Astrocyte of the cerebellum (primary cell): ENCODE results near the gene SELENOT.

Experiments used
- DNase-seq: peaks from one replicate; pipeline ENCODE4 v3.0.0-alpha.2; 2011; ENCODE audit warnings: low read depth
- H3K4me3 ChIP-seq: 2 replicates; pipeline ENCODE4 v1.5.1; 2011; ENCODE audit warnings: mild to moderate bottlenecking, low read depth, low read length, moderate library complexity
- in situ Hi-C: cut with HindIII; loops from 2 replicates; pipeline ENCODE4 v1.10.0; 2017; ENCODE audit warnings: low sequenced_read_pairs
- TF ChIP-seq, protein P1 (sequence below): IDR thresholded peaks from 2 replicates; pipeline ENCODE4 v1.5.1; 2012; ENCODE audit warnings: low read length, low read depth, moderate library complexity, mild to moderate bottlenecking; ENCODE audit errors: missing control alignments

The SELENOT gene

GRCh38 chr3:150577855-150578254, 25.3 kb upstream of the SELENOT start:
- in situ Hi-C loops, result no loop called here
- H3K4me3 ChIP-seq, result no peak overlapping the region
- DNase-seq, result no peak
- TF ChIP-seq, protein P1, sequence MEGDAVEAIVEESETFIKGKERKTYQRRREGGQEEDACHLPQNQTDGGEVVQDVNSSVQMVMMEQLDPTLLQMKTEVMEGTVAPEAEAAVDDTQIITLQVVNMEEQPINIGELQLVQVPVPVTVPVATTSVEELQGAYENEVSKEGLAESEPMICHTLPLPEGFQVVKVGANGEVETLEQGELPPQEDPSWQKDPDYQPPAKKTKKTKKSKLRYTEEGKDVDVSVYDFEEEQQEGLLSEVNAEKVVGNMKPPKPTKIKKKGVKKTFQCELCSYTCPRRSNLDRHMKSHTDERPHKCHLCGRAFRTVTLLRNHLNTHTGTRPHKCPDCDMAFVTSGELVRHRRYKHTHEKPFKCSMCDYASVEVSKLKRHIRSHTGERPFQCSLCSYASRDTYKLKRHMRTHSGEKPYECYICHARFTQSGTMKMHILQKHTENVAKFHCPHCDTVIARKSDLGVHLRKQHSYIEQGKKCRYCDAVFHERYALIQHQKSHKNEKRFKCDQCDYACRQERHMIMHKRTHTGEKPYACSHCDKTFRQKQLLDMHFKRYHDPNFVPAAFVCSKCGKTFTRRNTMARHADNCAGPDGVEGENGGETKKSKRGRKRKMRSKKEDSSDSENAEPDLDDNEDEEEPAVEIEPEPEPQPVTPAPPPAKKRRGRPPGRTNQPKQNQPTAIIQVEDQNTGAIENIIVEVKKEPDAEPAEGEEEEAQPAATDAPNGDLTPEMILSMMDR, result no peak

DNA sequence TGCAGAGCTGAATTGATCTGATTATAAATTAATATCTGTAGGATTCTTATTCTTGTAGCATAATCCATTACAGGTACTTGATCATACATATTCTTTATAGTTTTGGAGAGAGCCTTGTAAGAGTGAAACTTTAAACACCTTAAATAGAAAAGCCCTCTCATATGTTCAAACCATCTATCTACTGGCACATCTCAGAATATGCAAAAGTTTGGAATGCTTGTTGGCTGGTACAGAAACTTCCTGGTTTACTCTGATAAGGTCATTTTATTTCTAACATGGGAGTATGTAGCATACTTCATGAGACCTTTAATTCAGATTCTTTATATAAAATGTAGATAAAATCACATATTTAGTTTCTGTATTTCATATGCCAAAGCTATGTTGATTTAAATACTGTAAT, 21.9 kb upstream of the SELENOT start:
- TF ChIP-seq, protein P1, result no peak
- no peak for DNase-seq
- no peak overlapping the region for H3K4me3 ChIP-seq
- in situ Hi-C loops, result no loop called here

DNA sequence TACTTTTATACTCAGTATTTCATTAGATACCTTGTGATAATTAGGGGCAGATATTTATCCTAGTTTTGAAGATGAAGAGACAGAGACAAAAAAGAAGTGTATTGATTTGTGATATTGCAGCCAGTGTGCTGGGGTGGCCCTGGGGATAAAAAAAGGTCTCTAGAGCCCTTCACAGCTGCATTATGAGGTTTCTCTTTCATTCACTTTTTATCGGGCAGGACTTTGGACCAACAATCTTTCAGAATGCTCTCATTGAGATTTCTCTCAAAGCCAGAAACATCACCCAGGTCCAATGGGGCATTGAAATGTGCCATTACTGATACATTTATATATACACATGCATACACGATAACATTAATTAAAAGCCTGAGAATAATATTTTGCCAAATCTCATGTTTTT, 20.5 kb upstream of the SELENOT start:
- in situ Hi-C loops, result no loop called here
- no peak for DNase-seq
- TF ChIP-seq, protein P1, result no peak
- no peak overlapping the region for H3K4me3 ChIP-seq

DNA sequence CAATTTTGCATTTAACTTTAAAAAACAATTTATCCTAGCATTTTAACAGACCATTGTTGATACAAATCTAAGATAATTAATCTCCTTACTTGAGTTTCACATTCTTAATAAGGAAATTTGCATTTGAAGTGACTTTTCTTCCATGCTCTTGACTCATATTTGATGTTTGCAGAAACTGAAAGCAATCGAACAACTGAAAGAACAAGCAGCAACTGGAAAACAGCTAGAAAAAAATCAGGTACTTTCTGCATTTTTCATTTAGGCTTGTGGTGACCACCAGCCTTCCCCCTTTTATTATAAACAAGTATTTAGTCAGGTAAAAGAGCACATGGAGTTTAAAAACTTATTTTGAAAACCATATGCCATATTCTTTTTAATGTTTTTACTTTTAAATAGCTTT, 20.1 kb upstream of the SELENOT start:
- DNase-seq, result no peak
- in situ Hi-C loops, result no loop called here
- TF ChIP-seq, protein P1, result no peak
- H3K4me3 ChIP-seq, result no peak overlapping the region

DNA sequence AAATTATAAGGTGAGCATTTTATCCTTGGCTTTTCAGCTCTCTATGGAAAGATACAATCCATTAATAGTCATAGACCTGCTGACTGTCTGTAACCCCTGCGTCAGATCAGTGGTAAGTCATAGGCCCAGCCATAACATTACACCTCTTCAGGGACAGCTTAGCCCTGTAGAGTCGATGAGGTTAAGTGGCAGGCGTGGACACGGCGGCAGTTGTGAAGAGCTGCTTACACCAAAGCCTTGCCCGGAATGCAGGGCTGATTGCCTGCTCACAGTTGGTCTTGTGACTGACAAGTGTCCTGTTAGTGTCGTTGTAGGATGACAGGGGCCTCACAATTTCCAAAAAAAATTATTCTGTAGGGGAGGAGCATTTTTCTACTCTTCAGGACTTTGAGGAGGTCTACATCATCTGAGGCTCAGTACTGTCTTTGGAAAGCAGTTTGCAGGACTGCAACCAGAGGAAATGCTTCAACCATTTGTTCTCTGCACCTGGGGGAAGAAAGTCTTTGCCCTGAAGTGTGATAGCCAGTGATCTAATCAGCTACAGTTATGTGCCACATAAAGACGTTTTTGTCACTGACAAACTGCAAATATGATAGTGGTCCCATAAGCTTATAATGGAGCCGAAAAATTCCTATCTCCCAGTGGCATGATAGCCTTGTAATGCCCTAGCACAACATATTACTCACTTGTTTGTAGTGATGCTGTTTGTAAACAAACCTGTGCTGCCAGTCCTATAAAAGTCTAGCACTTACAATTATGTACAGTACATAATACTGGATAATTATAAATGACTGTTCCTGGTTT, 14.9 kb upstream of the SELENOT start:
- H3K4me3 ChIP-seq, result no peak overlapping the region
- TF ChIP-seq, protein P1, result no peak
- no peak for DNase-seq
- in situ Hi-C loops, result no loop called here

DNA sequence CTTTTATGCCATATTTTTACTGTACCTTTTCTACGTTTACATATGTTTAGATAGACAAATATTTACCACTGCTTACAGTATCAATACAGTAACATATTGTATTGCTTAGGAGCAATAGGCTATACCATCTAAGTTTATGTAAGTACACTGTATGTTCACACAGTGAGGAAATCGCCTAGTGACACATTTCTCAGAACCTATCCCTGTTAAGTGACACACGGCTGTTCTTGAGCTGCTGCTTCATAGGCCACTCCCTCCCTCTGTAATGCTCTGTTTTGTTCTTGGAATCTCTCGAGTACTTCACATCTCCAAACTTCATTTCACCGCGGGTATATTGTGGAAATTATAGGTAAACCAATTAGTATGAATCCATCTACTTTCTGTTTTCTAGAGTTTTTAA, 13.4 kb upstream of the SELENOT start:
- no peak overlapping the region for H3K4me3 ChIP-seq
- no peak for DNase-seq
- TF ChIP-seq, protein P1, result no peak
- in situ Hi-C loops, result no loop called here
